ENCODE measurements around the gene COQ10A.

Gene COQ10A

GRCh38 chr12:56299308-56299852 is 32.6 kb downstream of the COQ10A start:
- no peak for TF ChIP-seq CTCF (IDR thresholded peaks at IDR 0.05; ENCODE audit: low read depth, low read length)
- TF ChIP-seq MAX (IDR thresholded peaks at IDR 0.05; ENCODE audit: low read depth, low read length): 0 out of 2 replicates have a peak, but pooled peaks have one; percentile 37
- TF ChIP-seq MYC (IDR thresholded peaks at IDR 0.05; ENCODE audit: low read depth, low read length): no peak
- TF ChIP-seq POLR2A (IDR thresholded peaks at IDR 0.05; ENCODE audit: extremely low read depth, insufficient read length): peak; percentile 3
- H3K4me3 ChIP-seq (ENCODE audit: low read depth, low read length): peak overlapping the region; percentile 92
- peak; percentile 62 for DNase-seq (ENCODE audit: low read depth)

- TF ChIP-seq MYC (IDR thresholded peaks at IDR 0.05; ENCODE audit: low read depth, low read length): peak; percentile 86
- peak; percentile 91 for TF ChIP-seq MAX (IDR thresholded peaks at IDR 0.05; ENCODE audit: low read depth, low read length)
- TF ChIP-seq POLR2A (IDR thresholded peaks at IDR 0.05; ENCODE audit: extremely low read depth, insufficient read length): no peak
- no peak for TF ChIP-seq CTCF (IDR thresholded peaks at IDR 0.05; ENCODE audit: low read depth, low read length)
- peak; percentile 99 for DNase-seq (ENCODE audit: low read depth)
- H3K4me3 ChIP-seq (ENCODE audit: low read depth, low read length): peak within 1 kb of the TSS; percentile 92
Observed at GRCh38 chr12:56299853-56300643, 33.3 kb downstream of the COQ10A start, which contains the start of gene CS. Gene CS (minus strand): TSS chr12:56300330. CDS start chr12:56300201, 129 bp downstream.

GRCh38 chr12:56300644-56301464 is 34.1 kb downstream of the COQ10A start:
- H3K4me3 ChIP-seq (ENCODE audit: low read depth, low read length): peak overlapping the region; percentile 66
- TF ChIP-seq POLR2A (IDR thresholded peaks at IDR 0.05; ENCODE audit: extremely low read depth, insufficient read length) (no peak), CTCF (IDR thresholded peaks at IDR 0.05; ENCODE audit: low read depth, low read length) (no peak), MAX (IDR thresholded peaks at IDR 0.05; ENCODE audit: low read depth, low read length) (no peak), MYC (IDR thresholded peaks at IDR 0.05; ENCODE audit: low read depth, low read length) (no peak)
- DNase-seq (ENCODE audit: low read depth): peak; percentile 20

GRCh38 chr12:56304276-56304675 is 37.5 kb downstream of the COQ10A start:
- no peak for TF ChIP-seq MYC (IDR thresholded peaks at IDR 0.05; ENCODE audit: low read depth, low read length)
- no peak for TF ChIP-seq MAX (IDR thresholded peaks at IDR 0.05; ENCODE audit: low read depth, low read length)
- TF ChIP-seq CTCF (IDR thresholded peaks at IDR 0.05; ENCODE audit: low read depth, low read length): no peak
- TF ChIP-seq POLR2A (IDR thresholded peaks at IDR 0.05; ENCODE audit: extremely low read depth, insufficient read length): no peak
- DNase-seq (ENCODE audit: low read depth): no peak
- no peak overlapping the region for H3K4me3 ChIP-seq (ENCODE audit: low read depth, low read length)

GRCh38 chr12:56304872-56305590 is 38.3 kb downstream of the COQ10A start:
- no peak for DNase-seq (ENCODE audit: low read depth)
- TF ChIP-seq CTCF (IDR thresholded peaks at IDR 0.05; ENCODE audit: low read depth, low read length) (no peak), POLR2A (IDR thresholded peaks at IDR 0.05; ENCODE audit: extremely low read depth, insufficient read length) (no peak)
- no peak overlapping the region for H3K4me3 ChIP-seq (ENCODE audit: low read depth, low read length)

Data from NB4 (cell line).